Islet precursor cell (in vitro differentiated cells): ENCODE results near the gene CACNA1G.

Experiments used
- DNase-seq: peaks from one replicate; pipeline ENCODE4 v3.0.0-alpha.2; 2018

CACNA1G gene

DNA sequence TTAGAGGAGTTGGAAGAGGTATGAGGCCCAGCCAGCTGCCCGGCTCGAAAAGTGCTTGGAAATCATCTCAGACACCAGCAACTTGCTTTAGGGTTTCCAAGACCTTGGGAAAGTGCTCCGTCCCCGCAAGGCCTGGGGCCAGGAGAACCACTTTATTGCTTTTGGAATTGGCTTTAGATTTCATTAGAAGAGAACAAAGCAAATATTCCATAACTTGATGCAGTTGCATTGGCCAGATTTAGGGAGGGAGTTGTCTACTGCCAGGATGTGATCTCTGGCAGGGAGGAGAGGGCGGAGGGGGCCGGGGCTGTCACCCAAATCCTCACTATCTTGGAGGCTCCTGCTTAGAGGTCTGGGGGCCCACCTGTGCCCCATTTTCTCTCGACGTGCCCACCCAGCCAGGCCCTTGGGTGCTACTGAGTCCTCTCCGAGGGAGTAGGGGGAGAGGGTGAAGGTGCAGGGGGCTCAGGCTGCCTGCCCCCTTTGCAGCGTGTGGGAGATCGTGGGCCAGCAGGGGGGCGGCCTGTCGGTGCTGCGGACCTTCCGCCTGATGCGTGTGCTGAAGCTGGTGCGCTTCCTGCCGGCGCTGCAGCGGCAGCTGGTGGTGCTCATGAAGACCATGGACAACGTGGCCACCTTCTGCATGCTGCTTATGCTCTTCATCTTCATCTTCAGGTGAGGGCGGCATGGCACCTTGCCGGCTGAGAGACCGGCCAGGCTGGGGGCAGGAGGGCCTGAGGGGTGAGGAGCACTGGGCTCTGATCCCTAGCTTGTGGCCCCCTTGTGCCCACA, 30.6 kb downstream of the CACNA1G start:
- no peak for DNase-seq

DNA sequence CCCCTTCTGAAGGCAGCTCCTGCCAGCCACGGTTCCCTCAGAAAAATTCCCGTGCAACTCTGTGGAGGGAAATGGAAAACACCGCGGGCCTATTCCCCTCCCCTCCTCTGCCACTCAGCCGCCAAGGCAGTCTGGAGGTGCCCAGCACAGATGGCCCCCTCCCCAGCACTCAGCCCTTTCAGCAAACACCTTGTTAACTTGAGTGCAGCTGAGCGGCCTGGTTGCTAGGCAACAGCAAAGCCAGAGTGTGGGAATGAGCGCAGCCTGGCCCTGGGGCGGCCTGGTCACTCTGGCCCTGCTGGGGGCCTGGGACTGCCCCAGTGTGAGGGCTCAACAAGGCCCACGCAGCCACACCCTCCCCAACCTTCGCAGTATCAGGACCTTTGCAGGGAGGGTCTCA, 32.8 kb downstream of the CACNA1G start:
- peak; percentile 95 for DNase-seq

DNA sequence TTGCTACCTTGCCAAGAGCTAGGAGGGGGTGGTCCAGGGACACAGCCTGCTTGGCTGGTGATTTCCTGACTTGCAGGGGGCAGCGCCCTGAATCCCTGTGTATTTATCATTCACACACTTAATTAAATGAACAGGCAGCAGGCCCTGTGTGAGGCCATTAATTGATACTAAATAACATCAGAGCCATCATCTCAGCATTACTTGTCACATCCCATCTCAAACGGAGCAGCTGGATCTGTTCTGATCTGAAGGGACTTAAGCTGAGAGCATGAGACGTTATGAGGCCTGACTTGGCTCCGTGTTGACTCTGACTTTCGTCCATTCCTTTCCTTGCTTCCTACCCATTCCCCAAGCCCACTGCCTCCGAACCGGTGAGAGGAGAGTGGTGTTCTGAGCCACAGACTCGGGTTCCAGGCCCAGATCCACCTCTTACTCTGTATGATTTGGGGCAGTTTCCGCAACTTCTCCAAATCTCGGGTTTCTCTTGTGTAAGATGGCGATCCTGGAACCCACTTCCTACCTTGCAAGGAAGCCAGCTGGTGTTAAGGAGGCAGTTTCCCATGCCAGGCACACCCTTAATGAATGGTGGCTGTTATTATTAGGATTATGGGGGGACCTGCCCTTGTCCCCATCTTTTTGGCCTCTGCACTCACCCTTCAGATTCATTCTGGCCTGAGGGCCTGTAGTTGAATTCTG, 33.8 kb downstream of the CACNA1G start:
- no peak for DNase-seq

GRCh38 chr17:50594892-50595291, 34.4 kb downstream of the CACNA1G start:
- DNase-seq, result no peak

GRCh38 chr17:50596191-50597037, 35.9 kb downstream of the CACNA1G start:
- DNase-seq, result peak; percentile 81

DNA sequence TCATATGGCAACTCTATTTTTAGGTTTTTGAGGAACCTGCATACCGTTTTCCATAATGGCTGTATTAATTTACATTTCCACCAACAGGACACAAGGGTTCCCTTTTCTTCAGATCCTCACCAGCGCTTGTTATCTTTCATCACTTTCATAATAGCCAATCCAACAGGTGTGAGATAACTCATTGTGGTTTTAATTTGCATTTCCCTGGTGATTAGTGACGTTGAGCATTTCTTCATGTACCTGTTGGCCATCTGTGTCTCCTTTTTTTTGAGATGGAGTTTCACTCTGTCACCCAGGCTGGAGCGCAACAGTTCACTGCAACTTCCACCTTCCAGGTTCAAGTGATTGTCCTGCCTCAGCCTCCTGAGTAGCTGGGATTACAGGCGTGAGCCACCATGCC, 38.0 kb downstream of the CACNA1G start:
- DNase-seq, result no peak

GRCh38 chr17:50599606-50600005, 39.1 kb downstream of the CACNA1G start:
- DNase-seq, result no peak

GRCh38 chr17:50601823-50602375, 41.4 kb downstream of the CACNA1G start:
- DNase-seq, result no peak

DNA sequence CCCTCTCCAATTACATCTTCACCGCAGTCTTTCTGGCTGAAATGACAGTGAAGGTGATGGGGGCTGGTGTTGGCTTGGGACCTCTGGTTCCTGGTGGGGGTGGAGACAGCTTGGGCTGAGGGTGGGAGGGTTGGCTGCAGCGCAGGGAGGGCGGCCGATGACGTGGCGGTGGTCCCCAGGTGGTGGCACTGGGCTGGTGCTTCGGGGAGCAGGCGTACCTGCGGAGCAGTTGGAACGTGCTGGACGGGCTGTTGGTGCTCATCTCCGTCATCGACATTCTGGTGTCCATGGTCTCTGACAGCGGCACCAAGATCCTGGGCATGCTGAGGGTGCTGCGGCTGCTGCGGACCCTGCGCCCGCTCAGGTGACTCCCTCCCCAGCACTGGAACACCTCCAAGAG, 42.3 kb downstream of the CACNA1G start:
- DNase-seq, result no peak

DNA sequence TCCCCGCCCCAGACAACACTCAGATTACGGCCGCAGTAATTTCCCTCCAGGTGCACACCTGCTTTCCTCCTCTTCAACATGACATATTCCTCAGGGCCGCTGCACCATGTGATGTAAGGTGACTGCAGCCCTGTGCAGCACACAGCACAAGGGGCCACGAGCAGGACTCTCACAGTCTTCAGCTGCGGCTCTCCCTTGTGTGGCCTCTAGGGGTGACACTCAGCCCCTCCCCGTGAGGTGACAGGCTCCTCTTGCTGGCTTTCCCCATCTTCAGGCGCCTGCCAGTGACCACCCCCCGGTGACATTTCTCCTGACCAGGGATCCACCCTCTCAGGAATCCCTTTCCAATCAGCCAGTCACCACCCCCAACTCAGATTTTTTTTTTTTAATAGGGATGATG, 42.8 kb downstream of the CACNA1G start:
- DNase-seq, result peak; percentile 74

DNA sequence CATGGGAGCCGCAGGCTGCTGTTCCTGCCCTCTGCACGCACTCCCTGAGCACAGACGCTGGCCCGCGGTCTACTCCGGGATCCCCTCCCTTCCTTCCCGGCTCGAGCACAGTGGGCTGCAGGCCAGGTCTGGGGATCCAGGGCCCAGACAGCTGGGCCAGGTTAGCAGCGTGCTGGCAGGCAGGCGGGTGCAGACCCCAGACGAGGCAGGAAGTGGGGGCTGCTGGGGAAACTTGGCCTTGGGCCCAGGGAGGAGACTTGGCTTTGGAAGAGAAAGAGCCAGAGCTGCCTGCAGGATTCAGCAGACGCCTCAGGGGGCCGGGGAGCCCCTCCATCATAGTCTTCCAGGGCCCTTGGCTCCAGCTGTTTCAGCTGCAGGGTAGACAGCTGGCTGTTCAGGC, 44.0 kb downstream of the CACNA1G start:
- DNase-seq, result no peak

DNA sequence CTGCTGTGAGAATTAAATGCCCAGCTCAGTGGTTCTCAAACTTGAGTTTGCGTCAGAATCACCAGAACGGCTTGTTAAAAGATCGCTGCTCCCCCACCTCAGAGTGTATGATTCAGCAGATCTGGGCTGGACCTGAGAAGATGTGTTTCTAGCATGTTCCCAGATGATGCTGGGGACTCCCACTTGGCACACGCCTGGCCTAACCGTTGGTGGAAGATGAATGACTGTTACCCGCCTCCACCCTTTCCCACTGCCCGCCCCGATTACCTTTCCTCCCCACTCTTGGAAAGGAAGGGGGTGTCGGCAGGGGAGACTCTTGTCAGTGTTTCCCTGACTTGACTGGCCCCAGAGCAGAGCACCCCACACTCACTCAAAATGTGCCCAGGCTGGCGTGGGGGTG, 44.9 kb downstream of the CACNA1G start:
- DNase-seq, result no peak

GRCh38 chr17:50607522-50608175, 47.1 kb downstream of the CACNA1G start:
- no peak for DNase-seq

DNA sequence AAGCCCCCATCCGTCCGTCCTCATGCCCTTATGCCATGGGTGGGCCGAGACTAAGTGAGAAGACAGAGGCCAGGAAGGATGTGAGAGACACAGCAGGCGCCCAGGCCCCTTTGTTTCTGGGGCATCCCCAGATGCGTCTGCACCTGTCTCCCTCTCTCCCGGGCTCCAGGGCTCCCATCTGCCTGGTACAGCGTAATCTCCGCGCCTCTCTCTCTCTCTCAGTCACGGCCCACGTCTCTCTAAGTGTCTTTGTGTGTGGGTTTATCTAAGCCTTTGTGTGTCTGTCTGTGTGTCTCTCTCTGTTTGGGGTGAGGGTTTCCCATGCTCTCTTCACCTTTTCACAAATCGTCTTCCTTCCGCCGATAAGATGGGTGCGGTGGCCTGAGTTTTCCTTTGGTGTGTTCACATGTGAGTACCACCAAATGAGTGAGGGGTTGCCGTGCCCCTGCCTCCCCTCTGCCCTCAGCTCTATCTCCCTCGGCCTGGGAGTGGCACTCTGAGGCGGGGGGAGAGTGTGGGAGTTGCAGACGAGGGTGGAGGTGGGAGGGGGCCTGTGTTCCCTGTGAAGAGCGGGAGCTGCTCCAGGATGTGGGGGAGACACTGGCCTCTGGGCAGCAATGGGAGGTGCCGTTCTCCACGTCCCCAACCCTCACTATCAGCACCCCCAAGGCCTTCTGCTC, 48.3 kb downstream of the CACNA1G start:
- DNase-seq, result no peak

- no peak for DNase-seq
These were observed 49.0 kb downstream of the CACNA1G start for GRCh38 chr17:50609380-50610074.

DNA sequence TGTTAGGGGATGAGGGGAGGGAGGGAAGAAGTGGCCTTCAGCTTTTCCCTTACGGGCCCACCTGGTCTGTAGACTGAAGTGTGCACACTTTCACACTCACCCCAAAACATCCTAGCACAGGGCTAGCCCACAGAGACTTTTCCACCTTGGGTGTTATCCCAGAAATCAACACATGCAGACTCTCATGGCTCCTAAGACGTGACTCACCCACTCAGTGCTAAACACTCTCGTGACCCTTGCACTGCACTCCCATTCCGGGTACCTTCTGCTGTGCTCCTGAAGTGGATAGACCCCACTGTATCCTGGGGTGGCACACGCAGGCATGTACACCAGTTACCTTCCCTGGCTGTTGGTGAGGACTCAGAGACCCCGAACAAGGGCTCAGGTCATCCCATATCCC, 51.1 kb downstream of the CACNA1G start:
- DNase-seq, result no peak

DNA sequence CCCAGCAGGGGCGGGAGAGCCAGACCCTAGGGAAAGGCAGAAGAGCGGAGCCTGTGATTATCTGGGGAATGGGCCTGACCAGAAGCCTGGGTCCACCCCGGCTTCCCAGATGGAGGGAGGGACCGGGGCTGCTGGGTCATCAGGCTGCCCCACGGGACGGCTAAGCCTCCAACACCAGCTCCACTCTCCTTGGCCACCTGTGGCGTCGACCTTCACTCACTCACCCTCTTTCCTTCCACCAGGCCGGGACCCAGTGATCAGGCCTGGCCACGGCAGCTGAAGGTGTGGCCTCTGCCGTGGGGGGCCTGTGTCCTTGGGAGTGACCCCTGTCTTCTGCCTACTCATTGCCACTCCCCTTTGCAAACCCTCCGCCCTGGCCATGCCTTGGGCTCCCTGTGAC, 51.8 kb downstream of the CACNA1G start:
- DNase-seq, result no peak

DNA sequence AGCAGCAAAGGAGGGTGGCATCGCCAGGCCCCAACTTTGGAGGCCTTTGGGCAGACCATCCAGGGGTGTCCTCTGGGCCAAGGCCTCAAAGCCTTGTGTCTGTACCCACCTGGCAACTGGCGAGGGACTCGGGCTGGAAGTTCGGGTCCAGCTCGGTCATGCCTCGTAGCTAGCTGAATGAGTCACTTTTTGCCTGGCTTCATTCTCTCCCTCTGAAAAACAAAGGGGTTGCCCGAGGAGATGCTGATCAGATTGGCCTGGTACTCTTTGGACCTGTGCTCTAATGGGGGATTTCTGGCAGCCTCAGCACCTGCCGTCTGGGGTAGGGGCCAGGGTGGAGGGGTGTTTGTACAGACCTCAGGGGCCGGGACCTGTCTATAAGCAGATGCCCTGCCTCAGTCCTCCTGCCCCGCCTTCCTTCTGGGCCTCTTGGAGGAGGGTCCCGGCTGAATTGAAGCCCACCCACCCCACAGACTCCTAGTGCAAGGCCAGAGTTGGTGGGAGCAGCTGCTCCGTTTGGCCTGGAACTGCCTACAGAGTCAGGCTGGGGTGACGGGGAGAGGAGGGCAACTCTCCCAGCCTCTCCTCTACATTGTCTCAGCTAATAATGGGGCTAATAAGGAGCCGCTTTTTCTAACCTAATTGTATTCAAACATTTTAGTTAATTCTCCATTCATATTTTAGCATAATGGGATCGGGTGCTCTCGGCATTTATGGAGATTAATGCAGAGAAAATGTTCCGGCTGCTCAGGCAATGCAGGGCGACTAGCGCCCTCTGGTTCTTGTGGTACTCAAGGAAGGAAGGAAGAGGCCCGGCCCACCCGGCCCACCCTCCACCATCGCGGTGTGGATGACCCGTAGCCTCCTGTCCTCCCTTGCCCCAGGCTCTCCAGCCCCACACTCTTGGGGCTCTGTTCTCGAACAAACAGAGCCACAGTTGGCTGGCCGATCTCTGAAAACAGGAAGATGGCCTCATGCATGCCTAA, 52.8 kb downstream of the CACNA1G start:
- DNase-seq, result no peak

DNA sequence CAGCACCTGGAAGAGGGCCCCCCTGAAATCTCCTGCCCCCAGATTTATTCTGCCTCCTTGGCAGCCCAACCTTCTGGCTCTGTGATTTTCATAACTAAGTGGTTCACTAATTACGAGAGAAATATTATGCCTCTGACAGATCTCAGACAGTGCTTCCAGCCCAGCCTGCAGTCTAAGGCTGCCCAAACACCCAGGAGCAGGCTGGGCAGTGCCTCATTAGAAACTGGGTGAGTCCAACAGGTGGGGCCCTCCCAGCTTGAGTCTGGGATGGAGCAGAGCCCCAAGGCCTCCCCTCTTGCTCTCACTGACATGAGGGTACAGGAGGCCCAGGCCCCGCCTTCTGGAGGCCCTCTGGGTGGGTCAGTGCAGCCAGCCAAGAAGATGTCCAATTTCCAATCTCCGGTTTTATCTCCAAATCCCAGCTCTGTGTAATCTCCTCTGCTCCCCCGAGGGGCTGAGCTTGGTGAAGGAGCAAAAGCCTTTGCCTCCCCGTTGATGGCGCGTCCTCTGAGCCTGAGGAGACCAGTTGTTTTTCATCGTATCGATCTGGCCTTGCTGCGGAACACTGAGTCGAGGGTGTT, 54.0 kb downstream of the CACNA1G start:
- no peak for DNase-seq

GRCh38 chr17:50615828-50616227, 55.3 kb downstream of the CACNA1G start:
- no peak for DNase-seq
